Stimulated activated CD4-positive, alpha-beta T cell treated with anti-CD3 and anti-CD28 coated beads, Interleukin-15, amount 100 ng/mL, for 48 hours (primary cell): Measurements from ENCODE around the gene MEI4.
"Not testable (repeated sequence)": the region's sequence is repeated elsewhere in the genome, so short reads cannot be mapped to it uniquely, and the experiment has no call there.

Experiments used
- DNase-seq, 2 donors: peaks; one replicate each; pipeline ENCODE4 v3.0.0-alpha.2; 2020; ENCODE audit warnings: low read depth in 2 of 2

Gene MEI4, protein sequence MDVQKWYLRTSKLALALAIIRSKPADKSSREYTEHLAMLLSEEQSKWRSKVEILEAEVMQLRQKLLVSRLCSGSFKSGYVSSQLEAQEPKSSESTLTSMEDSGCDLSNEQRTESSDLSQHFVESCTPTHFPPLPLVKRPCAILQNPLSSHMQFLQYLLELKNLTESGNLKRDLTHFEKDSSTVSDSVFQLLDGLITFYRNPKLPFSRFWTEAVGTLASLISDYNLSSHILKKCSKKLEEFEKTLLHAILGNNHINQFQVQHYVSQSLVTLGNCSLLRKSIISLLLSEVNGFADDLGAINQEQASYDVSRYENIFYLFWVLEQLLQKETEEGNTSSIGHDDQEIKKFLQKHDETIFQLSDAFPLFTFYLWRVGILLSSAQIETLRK

DNA sequence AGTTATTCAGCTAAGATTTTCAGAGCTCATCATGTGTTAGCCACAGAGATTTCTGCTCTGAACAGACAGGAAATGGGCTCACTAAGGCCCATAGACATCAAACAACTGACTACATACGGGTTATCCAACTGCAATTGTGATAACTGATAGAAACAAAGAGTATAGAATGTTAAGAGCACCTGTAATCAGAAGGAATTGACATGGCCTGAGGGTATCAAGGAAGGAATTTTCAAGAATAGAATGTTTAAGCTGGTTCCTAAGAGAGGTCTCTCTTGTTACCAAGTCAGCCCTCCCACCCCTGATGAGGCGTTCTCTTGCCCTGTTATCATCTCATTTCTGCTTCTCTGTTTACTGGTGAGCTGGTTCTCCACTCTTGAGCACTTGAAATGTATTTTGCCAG lies at the start of gene MEI4:
MEI4 (plus strand) TSS at position 301 of the 400 bp plus-strand sequence. CDS start 37,633 bp downstream, outside the sequence.
- no peak for DNase-seq

DNA sequence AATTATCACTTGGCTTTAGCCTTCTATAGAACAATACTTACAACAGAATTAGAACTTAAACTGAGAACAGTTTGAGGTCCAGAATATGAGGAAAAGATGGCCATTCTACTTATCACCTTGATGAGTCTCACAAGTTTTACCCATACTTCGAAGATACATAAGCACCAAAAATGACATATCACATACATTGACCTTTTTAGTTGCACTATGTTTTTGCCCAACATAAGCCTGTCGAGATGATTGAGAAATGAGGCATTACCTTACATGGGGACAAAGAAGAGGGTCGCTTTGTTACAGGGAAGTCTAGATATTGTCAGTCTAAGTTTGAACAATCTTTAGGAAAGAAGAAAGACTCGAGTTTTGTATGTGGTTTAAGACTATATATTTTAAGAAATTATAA lies 48.4 kb upstream of the MEI4 start:
- no peak for DNase-seq

DNA sequence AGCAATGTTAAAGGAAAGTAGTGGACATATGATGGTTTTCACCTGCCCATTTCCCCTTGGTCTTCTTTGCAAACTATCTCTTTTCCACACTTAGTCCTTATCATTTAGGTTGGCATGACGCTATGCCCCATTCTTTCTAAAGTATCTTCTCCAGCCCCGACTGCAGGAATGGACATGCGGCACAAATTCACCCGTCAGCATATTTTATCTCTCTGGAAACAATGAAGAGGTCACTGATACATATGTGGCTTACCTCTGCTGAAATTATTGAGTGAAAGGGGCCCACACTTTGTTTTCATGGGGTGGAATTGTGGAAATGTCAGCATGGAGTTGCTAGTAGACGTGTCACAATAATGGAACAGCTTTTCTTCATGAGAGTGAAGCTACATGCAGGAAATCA lies 45.8 kb upstream of the MEI4 start:
- no peak for DNase-seq

DNA sequence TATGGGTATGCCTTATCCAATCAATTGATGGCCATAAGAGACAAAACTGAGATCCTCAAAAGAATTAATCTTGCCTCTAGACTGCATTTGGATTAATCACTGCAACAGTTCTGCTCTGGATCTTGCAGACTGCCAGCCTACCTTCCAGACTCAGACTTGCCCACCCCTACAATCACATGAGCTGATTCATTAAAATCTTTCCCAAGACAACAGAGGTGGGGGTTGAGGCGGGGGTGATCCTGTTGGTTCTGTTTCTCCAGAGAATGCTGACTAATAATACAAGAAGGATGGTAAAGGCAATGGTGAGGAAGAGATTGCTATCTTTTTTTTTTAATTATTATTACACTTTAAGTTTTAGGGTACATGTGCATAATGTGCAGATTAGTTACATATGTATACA lies 43.7 kb upstream of the MEI4 start:
- DNase-seq = no peak

DNA sequence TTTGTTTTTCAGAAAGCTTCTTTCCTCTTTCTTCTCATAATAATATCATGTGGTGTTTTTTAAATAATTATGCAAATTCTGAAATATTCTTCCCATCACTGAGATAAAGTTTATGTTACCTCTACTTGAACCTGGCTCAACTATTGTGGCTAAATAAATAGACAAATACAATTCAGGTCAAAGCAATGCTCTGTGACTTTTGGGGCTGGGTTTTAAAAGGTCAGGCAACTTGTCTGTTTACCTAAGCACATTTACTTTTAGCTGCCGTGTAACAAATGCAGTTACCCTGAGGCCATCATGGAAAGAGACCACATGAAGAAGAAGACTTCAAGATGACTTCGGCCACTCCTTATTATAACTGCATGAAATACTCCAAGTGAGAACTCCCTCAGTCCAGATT lies 33.7 kb upstream of the MEI4 start:
- no peak for DNase-seq

DNA sequence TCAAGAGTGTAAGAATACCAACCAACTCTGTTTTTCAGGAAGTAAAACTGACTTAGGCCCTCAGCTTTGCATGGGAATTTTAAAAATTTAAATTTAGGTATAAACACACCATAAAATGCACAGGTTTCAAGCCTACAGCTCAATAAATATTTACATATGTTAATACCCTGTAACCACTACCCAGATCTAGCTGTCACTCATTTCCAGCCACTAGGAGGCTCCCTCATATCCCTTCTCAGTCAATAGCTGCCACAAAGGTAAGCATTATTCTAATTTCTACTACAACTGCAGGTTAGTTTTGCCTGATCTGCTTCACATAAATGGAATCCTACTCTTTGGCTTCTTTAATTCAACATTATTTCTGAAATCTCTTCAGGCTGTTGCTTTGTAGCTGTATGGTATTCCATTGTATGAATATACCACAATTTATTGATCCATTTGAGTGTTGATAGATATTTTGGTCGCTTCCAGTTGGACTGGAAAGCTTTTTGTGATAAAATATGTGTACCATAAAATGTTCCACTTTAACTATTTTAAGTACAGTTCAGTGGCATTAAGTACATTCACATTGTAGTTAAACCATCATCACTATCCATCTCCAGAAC lies 32.5 kb upstream of the MEI4 start:
- no peak for DNase-seq

DNA sequence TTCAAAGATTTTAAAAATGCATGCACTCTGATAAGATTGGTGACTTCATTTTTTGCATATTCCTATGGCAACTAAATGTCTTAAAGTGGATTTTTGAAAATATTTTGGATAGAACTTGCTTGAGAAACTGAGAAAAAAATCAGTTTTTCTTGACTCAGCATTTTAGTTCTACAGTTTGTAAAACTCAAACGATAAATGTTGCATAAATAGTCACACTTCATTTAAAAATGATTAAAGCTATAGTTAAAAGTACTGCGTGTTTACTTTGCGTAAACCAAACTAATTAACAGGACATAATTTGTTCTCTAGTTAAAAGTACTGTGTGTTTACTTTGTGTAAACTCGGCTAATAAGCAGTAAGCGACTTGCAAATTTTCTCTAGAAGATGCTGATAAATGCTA lies 28.3 kb upstream of the MEI4 start:
- DNase-seq = no peak

DNA sequence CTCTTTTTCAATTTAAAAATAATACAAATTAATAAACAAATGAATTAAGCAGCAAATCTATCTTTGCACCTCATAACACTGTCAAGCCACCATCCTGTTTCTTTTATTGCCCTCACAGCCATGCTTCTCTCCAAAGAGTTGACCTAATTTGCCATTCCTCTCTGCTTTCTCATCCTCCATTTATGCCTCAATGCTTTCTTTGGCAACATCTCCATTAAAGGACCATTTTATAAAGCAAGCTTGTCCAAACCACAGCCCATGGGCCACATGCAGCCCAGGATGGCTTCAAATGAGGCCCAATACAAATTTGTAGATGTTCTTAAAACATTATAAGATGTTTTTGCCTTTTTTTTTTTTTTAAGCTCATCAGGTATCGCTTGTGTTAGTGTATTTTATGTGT lies 26.4 kb upstream of the MEI4 start:
- DNase-seq = no peak

DNA sequence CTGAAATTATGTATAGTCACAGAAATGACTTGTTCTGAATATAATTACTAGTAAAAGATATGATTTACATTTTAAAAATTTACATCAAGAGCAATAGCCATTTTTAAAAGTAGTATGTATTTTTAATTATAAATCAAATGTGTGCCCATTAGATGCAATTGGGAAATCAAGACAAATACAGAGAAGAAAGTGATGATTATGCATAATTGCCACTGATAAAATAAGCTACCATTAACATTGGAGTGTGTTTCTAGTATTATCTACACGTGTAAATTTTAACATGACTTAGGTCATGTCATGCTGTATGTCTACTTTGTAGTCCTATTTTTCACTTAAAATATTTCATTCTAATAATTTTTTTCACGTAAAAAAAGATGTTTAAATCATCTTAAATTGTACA lies 22.8 kb upstream of the MEI4 start:
- DNase-seq = no peak

DNA sequence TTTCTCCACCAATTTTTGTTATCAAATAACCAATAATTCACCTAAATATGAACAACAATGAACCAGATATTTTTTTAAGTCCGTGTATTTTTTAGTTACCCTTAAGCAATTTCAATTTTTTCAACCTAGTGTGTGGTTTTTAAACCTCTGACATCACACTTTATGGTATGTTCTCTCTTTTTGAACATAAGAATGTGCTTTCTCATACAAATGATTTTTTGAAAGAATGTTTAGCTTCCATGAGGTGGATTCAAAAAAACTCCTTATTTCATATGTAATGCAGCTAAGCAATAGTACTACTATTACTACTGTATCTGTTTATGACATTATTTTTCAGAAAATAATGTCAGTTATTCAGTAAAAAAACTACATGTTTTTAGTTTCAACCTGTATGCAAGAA lies 19.4 kb upstream of the MEI4 start:
- no peak for DNase-seq

DNA sequence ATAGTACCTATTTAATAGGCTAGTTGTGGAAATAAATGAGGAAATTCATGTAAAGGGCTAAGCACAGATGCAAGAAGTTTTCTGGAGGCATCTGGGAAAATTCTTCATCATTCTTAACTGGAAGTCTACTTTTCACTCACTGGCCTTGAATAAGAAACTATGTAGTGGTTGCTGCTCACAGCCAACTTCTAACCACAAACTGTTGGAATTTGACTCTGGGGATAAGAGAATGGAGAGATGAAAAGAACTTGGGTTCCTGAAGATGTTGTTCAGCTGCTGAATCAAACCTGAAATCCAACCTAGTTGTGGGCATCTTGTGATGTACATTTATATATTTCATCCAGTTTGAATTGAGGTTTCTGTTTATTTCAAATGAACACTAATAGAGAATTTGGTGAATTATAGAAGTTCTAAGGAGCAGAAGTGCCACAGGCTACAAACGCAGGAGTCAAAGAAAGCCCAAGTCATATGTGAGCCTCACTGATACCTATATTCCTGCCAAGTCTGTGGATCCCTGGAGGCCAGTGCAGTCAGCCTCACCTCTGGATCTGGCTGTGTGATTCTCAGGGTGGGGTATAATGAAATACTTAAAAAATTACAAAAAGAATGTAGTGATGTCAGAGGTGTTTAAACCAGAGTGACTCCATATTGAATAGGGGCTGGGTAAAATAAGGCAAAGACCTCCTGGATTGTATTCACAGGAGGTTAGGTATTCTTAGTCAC lies 18.7 kb upstream of the MEI4 start:
- DNase-seq = no peak

DNA sequence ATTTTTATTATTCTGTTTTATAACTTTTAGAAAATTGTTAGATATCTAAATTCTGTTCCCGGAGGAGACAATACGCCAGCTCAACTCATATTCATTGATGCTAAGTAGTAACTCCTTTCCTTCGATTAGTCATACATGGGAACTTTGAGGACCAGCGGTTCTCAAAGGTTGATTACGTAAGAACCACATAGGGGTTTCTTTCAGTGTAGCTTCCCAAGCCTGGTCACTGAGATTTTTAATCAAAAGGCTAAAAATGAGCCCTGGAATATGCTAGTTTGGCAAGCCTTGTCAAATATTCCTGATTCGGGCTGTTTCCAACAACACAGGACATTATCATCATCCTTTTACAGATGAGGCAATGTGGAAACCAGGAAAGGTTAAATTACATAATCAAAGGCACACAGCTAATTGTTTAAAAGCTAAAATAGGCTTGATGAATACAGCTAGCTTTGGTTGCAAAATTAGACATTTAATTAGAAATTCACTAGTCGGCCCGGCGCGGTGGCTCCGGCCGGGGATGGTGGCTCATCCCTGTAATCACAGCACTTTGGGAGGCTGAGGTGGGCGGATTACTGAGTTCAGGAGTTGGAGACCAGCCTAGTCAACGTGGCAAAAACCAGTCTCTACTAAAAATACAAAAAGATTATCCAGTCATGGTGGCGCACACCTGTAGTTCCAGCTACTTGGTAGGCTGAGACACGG lies 14.6 kb upstream of the MEI4 start:
- no peak for DNase-seq

DNA sequence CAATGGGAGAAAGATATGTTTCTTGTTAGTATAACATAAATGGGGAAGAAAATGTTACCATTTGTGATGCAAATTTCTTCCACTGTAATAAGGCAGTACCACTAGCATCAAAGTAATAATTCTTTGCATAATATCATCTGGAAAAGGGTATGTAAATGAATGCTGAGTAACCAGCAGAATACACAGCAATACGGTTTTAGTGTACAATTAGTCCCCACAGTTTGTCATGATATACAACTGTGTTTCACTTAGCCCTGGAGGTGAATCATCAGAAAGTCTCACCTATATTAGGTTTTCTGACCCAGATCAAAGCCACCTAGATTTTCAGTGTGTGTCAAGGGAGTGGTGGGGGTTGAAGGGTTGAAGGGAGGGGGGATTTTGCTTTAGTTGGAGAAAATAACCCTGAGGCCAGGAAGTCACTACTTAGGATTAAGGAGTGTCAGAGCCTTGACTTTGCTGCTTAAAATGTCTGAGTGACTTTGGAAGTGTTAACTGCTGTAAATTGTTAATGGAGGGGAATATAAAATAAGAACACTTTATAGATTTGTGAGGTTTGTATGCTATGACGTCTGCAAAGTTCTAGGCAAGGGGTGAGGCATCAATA lies 8.6 kb upstream of the MEI4 start:
- DNase-seq = no peak

DNA sequence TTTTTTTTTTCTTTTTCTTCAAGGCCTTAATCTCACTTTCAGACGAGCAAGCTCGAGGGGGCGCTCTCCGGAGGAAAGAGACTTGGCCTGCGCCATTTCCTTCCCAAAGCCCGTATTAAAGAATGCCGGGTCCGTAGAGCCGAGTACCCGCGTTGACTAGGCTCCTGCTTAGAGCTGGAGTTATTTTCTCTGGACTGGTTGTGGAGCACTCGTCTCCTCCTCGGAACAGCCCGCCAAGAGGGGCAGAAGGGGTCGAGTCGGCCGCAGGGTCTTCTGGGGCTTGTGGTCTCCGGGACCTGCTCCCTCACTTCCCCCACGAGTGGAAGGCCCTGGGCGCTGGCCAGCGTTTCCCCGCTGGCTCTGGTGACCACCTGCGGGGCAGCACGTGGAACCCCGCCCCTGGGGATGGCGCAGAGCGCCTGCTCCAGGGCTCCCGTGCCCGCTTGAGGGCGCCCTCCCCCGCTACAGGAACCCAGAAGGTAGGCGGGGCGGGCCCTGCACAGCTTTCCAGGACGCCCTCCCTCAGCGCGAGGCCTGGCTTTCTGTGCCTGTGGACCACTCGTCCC lies 2.7 kb upstream of the MEI4 start:
- no peak for DNase-seq

DNA sequence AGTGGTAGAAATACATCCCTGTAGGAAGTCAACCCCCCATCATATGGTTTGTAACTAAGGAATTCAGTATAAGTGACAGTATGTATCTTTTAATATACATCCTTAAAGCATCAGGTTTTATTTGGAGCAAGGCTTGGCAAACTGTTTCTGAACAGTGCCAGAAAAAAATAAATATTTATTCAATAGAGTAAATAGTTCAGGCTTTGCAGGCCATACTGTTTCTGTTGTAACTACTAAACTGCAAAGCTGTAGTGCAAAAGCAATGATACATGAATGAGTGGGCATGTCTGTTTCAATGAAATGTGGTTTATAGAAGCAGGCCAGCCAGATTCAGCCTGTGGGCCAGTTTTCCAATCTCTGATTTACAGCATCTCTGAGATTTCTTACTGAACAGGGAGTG lies 977 bp downstream of the MEI4 start:
- no peak for DNase-seq

DNA sequence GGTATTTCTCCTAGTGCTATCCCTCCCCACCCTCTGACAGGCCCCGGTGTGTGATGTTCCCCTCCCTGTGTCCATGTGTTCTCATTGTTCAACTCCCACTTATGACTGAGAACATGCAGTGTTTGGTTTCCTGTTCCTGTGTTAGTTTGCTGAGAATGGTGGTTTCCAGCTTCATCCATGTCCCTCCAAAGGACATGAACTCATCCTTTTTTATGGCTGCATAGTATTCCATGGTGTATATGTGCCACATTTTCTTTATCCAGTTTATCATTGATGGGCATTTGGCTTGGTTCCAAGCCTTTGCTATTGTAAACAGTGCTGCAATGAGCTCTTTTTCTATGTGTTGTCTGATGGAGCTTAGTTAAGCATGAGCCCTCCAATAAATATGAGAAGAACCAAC lies 2.2 kb downstream of the MEI4 start:
- not testable (repeated sequence) for DNase-seq

DNA sequence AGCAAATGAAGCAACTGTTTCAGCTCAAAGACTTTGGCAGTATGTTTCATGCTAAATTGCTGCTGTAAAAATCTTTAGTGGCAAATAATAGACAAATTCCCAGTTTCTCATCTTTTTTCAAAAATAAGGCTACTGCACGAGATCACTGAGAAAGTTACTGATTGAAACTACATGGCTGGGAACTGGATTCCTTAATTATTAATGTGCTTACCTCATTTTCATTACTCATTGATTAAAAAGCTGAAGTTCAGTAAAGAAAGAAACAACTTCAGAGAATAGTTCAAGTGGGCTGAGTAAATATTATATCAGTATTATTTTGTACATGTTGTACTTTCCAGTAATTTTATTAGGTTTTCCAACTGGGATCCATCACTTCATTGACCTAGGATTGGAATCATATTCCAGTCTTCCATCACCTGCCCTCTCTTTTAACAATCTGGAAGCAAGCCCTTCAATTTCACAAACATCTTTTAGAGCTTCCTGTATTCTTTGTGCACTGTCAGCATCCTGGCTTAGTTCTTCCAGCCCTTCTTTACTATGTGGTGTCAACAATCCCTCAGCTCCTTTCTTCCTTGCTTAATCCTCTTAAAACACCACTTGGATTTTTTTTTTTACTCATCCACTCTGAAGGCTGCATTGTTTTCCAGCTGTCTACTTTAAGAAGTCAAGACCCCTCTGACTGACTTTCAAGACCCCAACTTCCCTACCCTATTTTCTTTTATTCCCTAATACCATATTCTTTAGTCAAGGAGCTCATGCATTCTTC lies 4.3 kb downstream of the MEI4 start:
- no peak for DNase-seq

DNA sequence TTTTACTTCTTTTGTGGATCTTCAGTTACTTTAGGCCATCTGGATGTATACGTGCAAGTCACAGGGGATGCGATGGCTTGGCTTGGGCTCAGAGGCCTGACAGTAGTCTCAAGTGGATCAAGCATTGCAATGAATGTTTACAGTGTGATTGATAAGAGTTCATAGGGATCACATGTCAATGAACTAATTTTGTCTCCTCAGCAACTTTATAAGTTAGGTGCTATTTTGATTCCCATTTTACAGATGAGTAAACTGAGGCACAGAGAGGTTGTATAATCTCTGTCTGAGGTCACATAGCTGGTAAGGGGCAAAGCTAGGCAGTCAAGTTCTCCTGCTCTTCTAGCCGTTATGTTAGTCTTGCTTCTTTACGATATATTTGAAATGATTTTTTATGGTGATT lies 13.5 kb downstream of the MEI4 start:
- DNase-seq = no peak

DNA sequence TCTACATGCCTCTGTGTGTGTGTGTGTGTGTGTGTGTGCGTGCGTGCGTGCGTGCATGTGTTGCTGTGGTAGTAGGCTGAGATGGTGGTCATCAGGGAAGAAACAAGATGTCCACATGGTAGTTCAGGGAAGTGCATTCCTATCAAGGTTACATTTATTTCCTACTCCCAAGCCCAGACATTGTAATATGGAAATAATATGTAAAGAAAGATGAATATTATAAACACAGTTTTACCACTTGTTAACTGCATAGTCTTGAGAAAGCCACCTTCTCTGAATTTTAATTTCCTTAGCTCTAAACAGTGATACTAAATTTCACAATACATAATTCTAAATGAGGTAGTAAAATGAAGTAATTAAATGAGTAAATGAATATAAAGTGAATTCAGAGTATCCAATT lies 14.0 kb downstream of the MEI4 start:
- no peak for DNase-seq

DNA sequence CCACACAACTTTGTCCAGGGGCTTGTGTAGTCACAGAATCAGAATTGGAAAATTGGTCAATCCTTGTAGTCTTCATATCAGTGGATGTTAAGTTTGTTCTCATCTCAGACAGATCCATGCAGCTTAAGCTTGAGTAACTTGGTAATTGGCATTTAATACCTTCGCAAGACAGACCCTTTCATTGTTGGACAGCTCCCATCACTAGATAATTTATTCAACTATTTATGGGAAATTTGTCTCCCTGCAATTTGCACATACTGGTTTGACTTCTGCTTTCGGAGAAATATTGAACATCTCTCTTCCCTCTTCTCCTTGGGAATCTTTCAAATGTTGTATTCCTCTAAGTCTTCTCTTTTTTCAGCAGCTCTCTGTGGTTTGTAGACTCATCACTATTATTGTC lies 17.1 kb downstream of the MEI4 start:
- no peak for DNase-seq

DNA sequence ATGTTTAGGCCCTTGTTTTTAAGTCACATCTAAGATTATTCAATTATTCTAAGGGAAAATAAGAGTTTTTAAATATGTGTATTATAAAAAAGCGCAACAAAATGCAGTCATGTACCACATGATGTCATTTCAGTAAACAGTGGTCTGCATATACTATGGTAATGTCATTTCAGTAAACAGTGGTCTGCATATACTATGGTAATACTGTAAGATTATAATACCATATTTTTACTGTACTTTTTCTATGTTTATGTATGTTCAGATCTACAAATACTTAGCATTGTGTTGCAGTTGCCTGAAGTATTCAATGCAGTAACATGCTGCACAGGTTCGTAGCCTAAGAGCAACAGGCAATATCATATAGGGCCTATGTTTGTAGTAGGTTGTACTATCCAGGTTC lies 21.4 kb downstream of the MEI4 start:
- no peak for DNase-seq
